Kidney (tissue), 14 donors: ENCODE results near the gene FOXP2. TPM values are rescaled to one million over a fixed set of nuclear protein-coding genes. Genes with fewer than 3 reads are reported as not detected.
"Not testable (repeated sequence)": the region's sequence is repeated elsewhere in the genome, so short reads cannot be mapped to it uniquely, and the experiment has no call there.

ENCODE experiments used
- DNase-seq, 5 donors: peaks; one replicate each; pipeline ENCODE4 v3.0.0-alpha.2; 2013 to 2020
- FAIRE-seq: peaks from 2 replicates; lab custom pipeline; 2012; peaks lifted over from hg19 to GRCh38; lab: Jason Lieb, UNC
- H3K27ac ChIP-seq, 2 donors: one replicate each; pipeline ENCODE4 v1.7.0; 2013; ENCODE audit warnings: low read depth in 2 of 2, low read length in 2 of 2, inconsistent platforms in 1 of 2
- H3K27me3 ChIP-seq: one replicate; pipeline ENCODE4 v1.7.1; 2013; ENCODE audit warnings: low read length, inconsistent platforms; ENCODE audit not compliant: control insufficient read depth, insufficient read depth
- H3K36me3 ChIP-seq, 3 donors: one replicate each; pipeline versions ENCODE4 v1.7.0 to v1.7.1; 2013; ENCODE audit warnings: low read length in 3 of 3, control low read depth in 1 of 3, inconsistent platforms in 1 of 3; ENCODE audit not compliant: insufficient read depth in 3 of 3, control insufficient read depth in 2 of 3
- H3K4me1 ChIP-seq, 3 donors: one replicate each; pipeline versions ENCODE4 v1.7.0 to v1.7.1; 2013; ENCODE audit warnings: low read length in 3 of 3, inconsistent platforms in 1 of 3, low read depth in 1 of 3; ENCODE audit not compliant: control insufficient read depth in 2 of 3, insufficient read depth in 2 of 3
- H3K4me3 ChIP-seq, 3 donors: one replicate each; pipeline versions ENCODE4 v1.7.0 to v1.8.1; 2013; ENCODE audit warnings: low read length in 3 of 3, control low read depth in 1 of 3, inconsistent platforms in 1 of 3
- H3K9ac ChIP-seq, 3 donors: one replicate each; pipeline versions ENCODE4 v1.7.0 to v1.7.1; 2013; ENCODE audit warnings: low read length in 3 of 3, control low read depth in 1 of 3, inconsistent platforms in 1 of 3
- H3K9me3 ChIP-seq, 3 donors: one replicate each; pipeline versions ENCODE4 v1.7.0 to v1.7.1; 2013; ENCODE audit warnings: low read length in 3 of 3, control low read depth in 1 of 3, inconsistent platforms in 1 of 3; ENCODE audit not compliant: control insufficient read depth in 2 of 3, insufficient read depth in 1 of 3
- CTCF ChIP-seq: IDR thresholded peaks from 3 replicates; pipeline ENCODE4 v1.5.1; 2012; ENCODE audit warnings: mild to moderate bottlenecking, moderate library complexity, borderline replicate concordance; ENCODE audit not compliant: insufficient read depth; ENCODE audit errors: extremely low read depth
- intact Hi-C: fragments of 100-400 bp; cut with DNase I; formaldehyde crosslinking; loops from one replicate; pipeline ENCODE4 v1.11.1; 2022
- polyA plus RNA-seq: library from polyadenylated mRNA; stranded (reverse); fragments of 350-450 nt; fragmentation: Illumina TruSeq; extraction: RNeasy Lipid Tissue Mini Kit (QIAGEN cat#74804); gene quantifications from one replicate; pipeline ENCODE4 v1.2.3, GENCODE V29; 2014; ENCODE audit warnings: low read depth, low replicate concordance; ENCODE audit not compliant: insufficient read depth
- total RNA-seq: library from RNA; stranded (reverse); fragmentation: NEBNext Ultra II Directional; extraction: Animal tissue kit (Norgen Biotek cat#: 25700); gene quantifications from one replicate; pipeline ENCODE4 v1.2.1, GENCODE V29; 2021
- donor health status: control.
- donor health status: control.
- donor health status: control.
- donor health status: control.
- donor health status: control.
- donor health status: DM: yes; HTN: yes; CAD: no.
- donor health status: Normal renal cell carcinoma (clear cell type).

The FOXP2 gene
- total and polyA plus RNA-seq, 2 donors from 2014 or later = 0.69 to 8.0 TPM

- Histone ChIP-seq H3K27me3 (no peaks in the 10 kb centered on the region), H3K9me3 (no peaks in the 10 kb centered on the region), H3K36me3 (no peaks in the 10 kb centered on the region), H3K9ac (no peak overlapping the region), H3K4me1 (no peaks in the 10 kb centered on the region), H3K27ac (no peak overlapping the region), H3K4me3 (no peak overlapping the region)
- TF ChIP-seq CTCF = no peak
- DNase-seq (no peak), FAIRE-seq (no peak)
- intact Hi-C loops = no loop called here
Measured at GRCh38 chr7:114369294-114369693, 45.3 kb upstream of the FOXP2 start.

GRCh38 chr7:114372619-114373018, 42.0 kb upstream of the FOXP2 start:
- Histone ChIP-seq H3K4me1 (no peaks in the 10 kb centered on the region), H3K27ac (no peak overlapping the region), H3K9ac (no peak overlapping the region), H3K9me3 (no peaks in the 10 kb centered on the region), H3K27me3 (no peaks in the 10 kb centered on the region), H3K36me3 (no peaks in the 10 kb centered on the region), H3K4me3 (no peak overlapping the region)
- FAIRE-seq (no peak), DNase-seq (no peak)
- intact Hi-C loops = no loop called here
- TF ChIP-seq CTCF = no peak

- Histone ChIP-seq H3K4me1 (no peaks in the 10 kb centered on the region), H3K27ac (no peak overlapping the region), H3K9me3 (no peaks in the 10 kb centered on the region), H3K9ac (no peak overlapping the region), H3K4me3 (no peak overlapping the region), H3K27me3 (no peaks in the 10 kb centered on the region), H3K36me3 (no peaks in the 10 kb centered on the region)
- DNase-seq (no peak), FAIRE-seq (no peak)
- TF ChIP-seq CTCF = no peak
- intact Hi-C loops = no loop called here
Measured at GRCh38 chr7:114375907-114376306, 38.7 kb upstream of the FOXP2 start.

GRCh38 chr7:114383946-114384345, 30.7 kb upstream of the FOXP2 start:
- H3K4me1 ChIP-seq, H3K27me3 ChIP-seq, H3K4me3 ChIP-seq, H3K9me3 ChIP-seq, H3K27ac ChIP-seq, DNase-seq, intact Hi-C loops, H3K36me3 ChIP-seq, FAIRE-seq, H3K9ac ChIP-seq: not testable (repeated sequence)

GRCh38 chr7:114384346-114384745, 30.3 kb upstream of the FOXP2 start:
- intact Hi-C loops, H3K36me3 ChIP-seq, DNase-seq, H3K27ac ChIP-seq, H3K4me3 ChIP-seq, FAIRE-seq, H3K27me3 ChIP-seq, H3K9me3 ChIP-seq, H3K4me1 ChIP-seq, H3K9ac ChIP-seq: not testable (repeated sequence)
